KBM-7 (cell line): ENCODE data around the gene TMEM101.
"Not testable (repeated sequence)": the region's sequence is repeated elsewhere in the genome, so short reads cannot be mapped to it uniquely, and the experiment has no call there.

ENCODE experiments used
- DNase-seq: peaks from one replicate; pipeline ENCODE4 v3.0.0-alpha.2; 2015
- in situ Hi-C: fragments of 300-500 bp; cut with MboI; formaldehyde crosslinking; loops from 2 replicates; pipeline ENCODE4 v1.14.3; 2020; ENCODE audit warnings: low sequenced_read_pairs, low pct_unique_long_range_greater_than_20kb, mixed read lengths

TMEM101 gene

DNA sequence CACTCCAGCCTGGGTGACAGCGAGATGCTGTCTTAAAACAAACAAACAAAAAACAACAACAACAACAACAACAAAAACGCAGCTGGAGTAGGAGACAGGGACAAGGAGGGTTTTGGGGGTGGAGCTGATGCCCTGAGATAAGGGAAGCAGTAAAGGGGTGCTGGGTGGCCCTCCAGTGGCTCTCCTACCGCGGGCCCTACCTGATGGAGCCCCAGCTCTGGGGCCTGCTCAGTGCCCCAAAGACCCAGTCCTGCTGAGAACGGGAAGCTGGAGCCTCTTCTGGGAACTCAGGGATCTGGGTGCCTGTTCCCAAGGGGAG, 31.6 kb downstream of the TMEM101 start:
- in situ Hi-C loops: no loop called here
- DNase-seq: no peak

DNA sequence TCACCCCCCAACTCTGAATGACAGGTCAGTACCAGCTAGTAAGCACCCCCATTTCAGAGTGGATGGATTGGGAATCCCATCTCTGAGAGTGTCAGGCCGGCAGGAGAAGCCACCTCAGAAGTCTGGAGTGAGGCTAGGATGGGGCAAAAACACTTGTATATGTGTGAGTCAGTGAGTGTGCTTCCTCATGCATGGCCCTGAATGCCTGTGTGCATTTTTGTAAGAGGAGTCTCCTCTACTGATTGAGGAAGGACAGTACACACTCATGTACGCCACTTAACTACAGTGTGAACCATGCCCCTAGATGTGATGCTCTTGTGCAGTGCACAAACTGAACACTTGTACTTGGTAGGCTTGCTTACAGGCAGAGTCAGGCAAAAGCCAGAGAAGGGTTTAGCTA, 32.6 kb downstream of the TMEM101 start:
- no peak for DNase-seq
- in situ Hi-C loops: no loop called here

DNA sequence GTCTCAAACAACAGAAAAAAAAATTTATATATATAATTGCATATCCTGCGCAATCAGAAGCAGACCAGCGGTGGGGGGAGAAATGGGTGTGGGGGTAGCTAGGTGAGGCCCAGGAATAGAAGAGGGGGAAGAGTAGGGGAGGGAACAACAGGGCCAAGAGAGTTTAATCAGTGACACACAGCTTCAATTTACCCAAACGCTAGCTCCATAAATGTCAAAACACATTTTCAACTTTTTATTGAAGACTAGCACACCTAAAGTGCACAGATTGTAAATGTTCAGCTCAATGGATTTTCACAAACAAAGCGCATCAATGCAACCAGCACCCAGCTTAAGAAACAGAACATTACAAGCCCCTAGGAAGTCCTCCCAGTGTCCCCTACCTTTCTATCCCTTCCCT, 35.1 kb downstream of the TMEM101 start:
- DNase-seq: no peak
- in situ Hi-C loops: no loop called here

DNA sequence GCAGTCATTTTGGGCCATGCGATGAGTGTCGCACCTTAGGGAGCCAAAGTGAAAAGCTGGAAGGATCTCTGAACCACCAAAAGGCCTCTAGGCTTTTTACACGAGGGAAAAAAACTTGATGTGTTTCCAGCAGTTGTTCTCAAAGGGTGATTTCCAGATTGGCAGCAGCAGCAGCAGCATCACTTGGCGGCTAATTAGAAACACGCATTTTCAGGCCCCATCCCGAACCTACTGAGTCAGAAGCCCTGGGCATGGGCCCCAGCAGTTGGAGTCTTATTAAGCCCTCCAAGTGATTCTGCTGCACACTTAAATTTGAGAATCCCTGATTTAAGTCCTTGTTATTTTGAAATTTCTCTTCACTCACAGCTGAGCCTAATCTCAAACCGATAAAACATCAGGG, 35.8 kb downstream of the TMEM101 start:
- no peak for DNase-seq
- in situ Hi-C loops: no loop called here

DNA sequence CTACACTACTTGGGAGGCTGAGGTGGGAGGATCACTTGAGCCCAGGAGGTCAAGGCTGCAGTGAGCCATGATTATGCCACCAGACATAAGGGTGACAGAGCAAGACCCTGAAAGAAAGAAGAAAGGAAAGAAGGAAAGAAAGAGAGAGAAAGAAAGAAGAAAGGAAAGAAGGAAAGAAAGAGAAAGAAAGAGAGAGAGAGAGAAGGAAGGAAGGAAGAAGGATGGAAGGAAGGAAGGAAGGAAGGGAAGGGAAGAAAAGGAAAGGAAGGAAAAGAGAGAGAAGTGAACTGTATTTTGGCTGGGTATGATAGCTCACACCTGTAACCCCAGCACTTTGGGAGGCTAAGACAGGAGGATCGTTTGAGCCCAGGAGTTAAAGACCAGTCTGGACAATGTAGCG, 36.7 kb downstream of the TMEM101 start:
- no peak for DNase-seq
- in situ Hi-C loops: no loop called here

DNA sequence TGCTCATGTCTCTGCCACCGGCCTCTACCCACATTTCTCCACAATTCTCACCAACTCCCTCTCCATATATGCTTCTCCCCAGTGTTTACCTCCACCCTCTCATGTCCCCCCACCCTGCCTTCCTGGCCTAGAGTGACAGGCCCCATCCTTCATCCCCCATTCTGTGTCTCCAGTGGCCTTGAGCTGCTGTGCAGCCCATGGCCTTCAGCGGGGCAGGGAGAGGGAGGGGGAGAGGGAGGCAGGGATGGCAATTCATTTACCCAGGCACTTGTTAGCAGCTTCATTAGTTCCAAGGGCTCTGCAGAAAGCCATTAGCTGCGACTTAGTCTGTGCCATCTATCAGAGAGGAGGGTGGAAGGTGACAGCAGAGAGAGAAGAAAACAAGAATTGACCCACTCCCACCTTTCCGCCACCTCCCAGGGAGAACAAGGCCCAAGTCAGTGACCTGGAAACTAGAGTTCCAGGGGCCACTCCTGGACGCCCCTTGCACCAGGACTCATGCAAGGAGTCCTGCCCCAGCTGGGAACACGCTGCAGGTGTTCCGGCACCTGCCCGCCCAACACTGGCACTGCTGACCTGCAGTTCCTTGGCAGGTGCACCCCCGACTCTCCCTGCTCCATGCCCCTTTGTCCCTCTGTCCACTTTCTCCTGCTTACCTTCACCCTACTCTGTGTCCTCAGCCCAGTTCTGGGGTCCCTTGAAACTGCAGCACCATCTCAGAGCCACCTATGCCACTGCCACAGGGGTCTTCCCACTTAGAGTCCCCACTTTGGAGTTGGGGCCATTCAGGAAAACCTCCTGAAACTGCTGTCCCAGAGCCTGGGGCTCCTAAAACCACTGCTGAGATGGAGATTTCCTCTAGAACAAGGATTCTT, 37.6 kb downstream of the TMEM101 start:
- in situ Hi-C loops: no loop called here
- no peak for DNase-seq

DNA sequence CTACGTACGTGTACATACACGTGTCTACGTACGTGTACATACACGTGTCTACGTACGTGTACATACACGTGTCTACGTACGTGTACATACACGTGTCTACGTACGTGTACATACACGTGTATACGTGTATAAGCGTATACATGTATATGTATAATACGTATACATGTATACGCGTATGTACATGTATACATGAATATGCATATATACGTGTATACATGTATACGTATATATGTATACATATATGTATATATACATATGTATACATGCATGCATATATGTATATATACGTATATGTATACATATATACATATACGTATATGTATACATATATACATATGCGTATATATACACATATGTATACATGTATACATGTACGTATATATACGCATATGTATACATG, 38.9 kb downstream of the TMEM101 start:
- DNase-seq: no peak
- in situ Hi-C loops: no loop called here

DNA sequence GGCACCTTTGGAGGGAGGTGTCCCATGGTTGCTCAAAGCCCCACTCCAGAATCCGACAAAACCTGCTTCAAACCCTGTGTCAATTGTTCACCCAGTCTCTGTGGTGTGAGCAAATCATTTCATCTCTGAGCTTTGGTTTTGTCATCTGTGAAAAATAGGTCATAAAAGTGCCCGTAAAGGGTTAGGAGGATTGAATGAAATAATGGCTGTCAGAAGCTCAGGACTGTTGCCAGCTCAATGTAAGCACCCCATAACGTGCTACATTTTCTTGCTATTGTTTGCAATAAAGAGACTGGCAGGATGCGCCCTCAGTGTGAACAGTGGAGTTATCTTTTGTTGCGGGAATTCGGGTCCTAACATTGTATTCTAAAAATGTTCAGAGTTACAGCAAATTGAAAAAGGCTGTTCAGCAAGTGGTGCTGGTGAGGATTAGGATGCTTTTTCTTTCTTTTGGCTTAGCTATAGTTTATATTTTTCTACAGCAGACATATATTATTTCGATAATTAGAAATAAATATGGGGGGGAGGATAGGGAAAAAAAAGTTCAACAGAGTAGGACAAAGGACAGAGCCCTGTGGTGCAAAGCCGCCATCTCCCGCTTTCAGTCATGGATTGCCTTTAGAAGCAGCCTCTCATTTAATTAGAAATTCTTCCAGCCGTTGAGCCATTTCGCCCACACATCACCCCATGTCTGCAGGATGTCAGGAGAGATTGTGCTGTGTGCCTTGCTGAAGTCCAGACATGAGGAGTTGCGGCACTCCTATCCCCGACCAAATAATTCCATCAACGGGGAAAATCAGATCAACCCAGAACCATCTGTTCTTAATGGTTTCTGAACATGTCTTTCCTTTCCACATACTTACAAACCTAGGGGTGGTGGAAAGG, 40.1 kb downstream of the TMEM101 start:
- no peak for DNase-seq

DNA sequence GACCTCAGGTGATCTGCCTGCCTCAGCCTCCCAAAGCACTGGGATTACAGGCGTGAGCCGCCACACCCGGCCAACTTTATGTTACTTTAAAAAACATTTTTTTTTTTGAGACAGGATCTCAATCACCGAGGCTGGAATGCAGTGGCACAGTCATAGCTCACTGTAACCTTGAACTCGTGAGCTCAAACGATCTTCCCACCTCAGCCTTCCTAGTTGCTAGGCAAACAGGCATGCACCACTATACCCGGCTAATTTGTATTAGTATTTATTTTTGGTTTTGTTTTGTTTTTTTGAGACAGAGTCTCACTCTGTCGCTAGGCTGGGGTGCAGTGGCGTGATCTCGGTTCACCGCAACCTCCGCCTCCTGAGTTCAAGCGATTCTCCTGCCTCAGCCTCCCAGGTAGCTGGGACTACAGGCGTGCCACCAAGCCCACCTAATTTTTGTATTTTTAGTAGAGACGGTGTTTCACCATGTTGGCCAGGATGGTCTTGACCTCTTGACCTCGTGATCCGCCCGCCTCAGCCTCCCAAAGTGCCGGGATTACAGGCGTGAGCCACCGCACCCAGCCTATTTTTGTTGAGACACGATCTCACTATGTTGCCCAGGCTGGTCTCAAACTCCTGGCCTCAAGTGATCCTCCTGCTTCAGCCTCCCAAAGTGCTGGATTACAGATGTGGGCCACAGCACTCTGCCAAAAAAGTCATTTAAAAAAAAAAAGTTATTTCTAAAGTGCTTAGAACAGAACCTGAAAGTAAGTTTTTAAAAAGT, 42.1 kb downstream of the TMEM101 start:
- in situ Hi-C loops, DNase-seq: not testable (repeated sequence)

More for the DNA sequence above, 40.1 kb downstream of the TMEM101 start:
- in situ Hi-C loops: no loop called here

DNA sequence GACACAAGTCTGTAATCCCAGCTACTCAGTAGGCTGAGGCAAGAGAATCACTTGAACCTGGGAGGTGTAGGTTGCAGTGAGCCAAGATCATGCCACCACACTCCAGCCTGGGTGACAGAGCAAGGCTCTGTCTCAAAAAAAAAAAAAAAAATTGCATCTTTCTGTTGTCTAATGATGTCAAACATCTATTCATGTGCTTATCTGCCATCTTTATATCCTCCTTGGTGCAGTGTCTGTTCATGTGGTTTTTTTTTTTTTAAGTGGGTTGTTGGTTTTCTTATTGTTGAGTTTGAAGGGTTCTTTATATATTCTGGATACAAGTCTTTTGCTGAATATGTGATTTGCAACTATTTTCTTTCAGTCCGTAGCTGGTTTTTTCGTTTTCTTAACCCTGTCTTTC, 43.3 kb downstream of the TMEM101 start:
- in situ Hi-C loops, DNase-seq: not testable (repeated sequence)

DNA sequence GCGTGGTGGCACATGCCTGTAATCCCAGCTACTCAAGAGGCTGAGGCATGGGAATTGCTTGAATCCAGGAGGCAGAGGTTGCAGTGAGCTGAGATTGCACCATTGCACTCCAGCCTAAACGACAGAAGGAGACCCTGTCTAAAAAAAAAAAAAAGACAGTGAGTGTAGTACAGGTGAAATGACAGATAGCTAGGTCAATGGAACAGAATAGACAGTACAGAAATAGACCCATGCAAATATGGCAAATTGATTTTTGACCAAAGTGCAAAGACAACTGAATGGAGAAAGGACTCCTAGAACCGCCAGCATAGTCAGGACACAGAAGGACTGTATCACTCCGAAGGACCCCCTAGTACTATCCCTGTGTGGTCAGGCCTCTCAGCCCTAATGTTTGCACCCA, 44.4 kb downstream of the TMEM101 start:
- in situ Hi-C loops: no loop called here
- no peak for DNase-seq

DNA sequence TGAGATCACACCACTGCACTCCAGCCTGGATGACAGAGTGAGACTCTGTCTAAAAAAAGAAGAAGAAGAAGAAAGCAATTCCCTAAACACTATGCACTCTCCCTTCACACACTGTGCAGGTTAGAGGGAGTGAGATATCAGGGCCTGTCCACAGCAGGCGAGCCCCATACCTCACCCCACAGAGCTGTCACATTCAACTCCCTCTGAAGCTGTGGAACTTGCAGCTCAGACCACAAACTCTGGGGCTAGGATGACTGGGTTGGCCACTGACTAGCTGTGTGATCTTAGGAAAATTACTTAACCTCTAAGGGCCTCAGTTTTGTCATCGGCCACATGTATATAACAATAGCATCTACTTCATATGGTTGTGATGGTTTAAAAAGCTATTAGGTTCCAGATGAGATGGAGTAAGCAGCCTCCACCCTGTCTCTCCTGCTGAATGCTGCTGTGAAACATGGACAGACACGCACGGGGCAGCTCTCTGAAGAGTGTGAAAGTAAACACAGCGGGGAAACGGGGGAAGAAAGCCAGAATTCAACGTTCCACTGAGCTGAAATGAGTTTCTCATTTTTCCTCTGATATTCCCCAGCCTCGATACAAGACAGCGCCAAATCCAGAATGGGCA, 47.4 kb downstream of the TMEM101 start:
- in situ Hi-C loops: no loop called here
- no peak for DNase-seq

DNA sequence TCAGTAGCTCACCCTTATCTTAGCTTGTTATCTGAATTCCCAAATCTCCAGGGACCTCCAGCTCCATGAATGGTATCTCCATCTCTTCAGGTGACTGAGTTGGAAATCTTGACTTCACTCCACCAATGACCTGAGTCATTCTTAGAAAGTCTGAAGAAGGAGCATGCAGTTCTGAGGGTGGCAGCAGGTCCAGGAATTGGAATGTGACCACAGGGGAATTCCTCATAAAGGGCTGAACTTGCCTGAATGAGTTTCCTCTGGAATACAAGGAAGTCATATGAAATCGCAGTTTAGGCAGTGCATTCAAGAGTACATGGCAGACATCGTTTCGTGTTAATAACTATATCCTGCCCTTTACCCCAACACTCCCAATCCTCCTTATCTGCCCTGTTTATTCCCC, 48.5 kb downstream of the TMEM101 start:
- in situ Hi-C loops: no loop called here
- no peak for DNase-seq

DNA sequence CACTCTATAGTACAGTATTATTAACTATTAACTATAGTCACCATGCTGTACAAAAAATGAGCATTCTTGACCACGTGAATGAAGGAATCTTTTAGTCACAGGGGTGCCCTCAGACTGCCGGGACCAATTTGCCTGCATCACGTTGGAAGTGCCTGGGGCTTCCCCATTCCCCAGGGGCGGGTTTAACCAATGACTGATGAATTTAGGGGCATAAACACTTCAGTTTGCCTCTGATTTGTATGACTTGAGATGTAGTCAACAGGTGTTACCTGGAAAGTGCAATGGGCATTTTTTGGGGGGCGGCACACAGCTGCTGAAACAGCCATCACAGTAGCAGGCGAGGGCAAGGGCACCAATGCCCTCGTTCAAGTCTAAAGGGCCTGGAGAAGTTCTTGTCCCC, 52.3 kb downstream of the TMEM101 start:
- in situ Hi-C loops: no loop called here
- DNase-seq: no peak

DNA sequence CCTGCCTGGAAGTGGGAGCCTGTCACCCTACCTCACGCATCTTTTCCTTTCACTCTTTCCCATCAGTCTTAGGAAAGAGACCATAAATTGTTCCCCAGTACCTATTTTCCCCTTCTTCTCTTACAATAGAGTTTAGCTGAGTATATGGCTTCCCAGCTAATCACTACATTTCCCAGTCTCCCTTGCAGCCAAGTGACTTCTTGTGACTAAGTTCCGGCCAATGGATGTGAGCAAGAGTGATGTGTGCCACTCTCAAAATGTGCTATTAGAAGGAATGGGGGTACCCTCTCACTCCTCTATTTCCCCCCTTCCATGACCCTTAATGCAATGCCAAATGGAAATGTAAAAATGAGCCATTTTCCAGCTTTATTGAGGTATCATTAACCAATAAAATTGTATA, 52.8 kb downstream of the TMEM101 start:
- in situ Hi-C loops: no loop called here
- no peak for DNase-seq

DNA sequence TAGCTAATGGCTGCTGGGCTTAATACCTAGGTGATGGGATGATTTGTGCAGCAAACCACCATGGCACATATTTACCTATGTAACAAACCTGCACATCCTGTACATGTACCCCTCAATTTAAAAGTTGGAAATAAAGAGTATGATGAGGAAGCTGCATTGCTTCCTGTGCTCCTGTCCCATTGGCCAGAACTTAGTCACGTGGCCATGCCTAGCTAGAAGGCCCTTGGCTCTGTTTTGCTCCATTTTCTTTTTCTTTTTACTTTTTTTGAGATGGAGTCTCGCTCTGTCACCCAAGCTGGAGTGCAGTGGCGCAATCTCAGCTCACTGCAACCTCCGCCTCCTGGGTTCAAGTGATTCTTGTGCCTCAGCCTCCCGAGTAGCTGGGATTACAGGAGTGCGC, 53.5 kb downstream of the TMEM101 start:
- DNase-seq, in situ Hi-C loops: not testable (repeated sequence)
